ENCODE data around the gene UBE2V1. TPM values are rescaled to one million over a fixed set of nuclear protein-coding genes. Genes with fewer than 3 reads are reported as not detected.
A peak's percentile ranks its signal among the peaks of the same experiment; 100 is the strongest.

UBE2V1 gene
- total and polyA plus RNA-seq, 8 donors, result 37.9 to 61.7 (median 53.3) TPM

DNA sequence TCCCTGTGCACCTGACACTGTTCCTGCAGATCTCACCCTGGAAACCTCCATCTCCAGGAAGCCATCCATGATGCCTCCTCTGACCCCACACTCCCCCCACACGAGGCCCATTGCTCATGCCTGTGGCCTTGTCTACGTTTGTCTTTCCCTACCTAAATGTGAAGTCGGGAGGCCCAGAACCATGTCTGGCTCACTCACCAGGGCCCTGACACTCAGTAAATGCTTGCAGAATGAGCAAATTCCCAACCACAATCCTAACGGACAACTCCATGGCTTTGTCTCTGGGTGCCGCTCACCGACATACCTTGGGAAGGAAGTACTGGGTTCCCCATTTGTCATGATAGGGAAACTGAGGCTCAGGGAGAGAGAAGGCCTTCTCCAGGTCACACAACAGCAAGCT lies 33.3 kb upstream of the UBE2V1 start:
- Histone ChIP-seq H3K36me3 (peaks cover 0 to 11% (median 3%) of the 10 kb centered on the region in 3 donors), H3K27ac (peak overlapping the region in 2 of 4 donors; percentile 45 to 58), H3K4me1 (peaks cover 22 to 36% (median 23%) of the 10 kb centered on the region in 3 donors), H3K4me3 (no peak overlapping the region), H3K27me3 (no peaks in the 10 kb centered on the region), H3K9me3 (no peaks in the 10 kb centered on the region)
- ATAC-seq, result no peak
- intact Hi-C loops (cut with DNase I), result no loop called here
- no peak for DNase-seq
- WGBS, 2 donors, result 75 to 82% methylated on average over 6 of the region's 6 CpGs
- TF ChIP-seq, protein P1, sequence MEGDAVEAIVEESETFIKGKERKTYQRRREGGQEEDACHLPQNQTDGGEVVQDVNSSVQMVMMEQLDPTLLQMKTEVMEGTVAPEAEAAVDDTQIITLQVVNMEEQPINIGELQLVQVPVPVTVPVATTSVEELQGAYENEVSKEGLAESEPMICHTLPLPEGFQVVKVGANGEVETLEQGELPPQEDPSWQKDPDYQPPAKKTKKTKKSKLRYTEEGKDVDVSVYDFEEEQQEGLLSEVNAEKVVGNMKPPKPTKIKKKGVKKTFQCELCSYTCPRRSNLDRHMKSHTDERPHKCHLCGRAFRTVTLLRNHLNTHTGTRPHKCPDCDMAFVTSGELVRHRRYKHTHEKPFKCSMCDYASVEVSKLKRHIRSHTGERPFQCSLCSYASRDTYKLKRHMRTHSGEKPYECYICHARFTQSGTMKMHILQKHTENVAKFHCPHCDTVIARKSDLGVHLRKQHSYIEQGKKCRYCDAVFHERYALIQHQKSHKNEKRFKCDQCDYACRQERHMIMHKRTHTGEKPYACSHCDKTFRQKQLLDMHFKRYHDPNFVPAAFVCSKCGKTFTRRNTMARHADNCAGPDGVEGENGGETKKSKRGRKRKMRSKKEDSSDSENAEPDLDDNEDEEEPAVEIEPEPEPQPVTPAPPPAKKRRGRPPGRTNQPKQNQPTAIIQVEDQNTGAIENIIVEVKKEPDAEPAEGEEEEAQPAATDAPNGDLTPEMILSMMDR (IDR thresholded peaks at IDR 0.05), result no peak
- FAIRE-seq, result no peak

- Histone ChIP-seq H3K27me3 (no peaks in the 10 kb centered on the region), H3K36me3 (peaks cover 0 to 11% (median 3%) of the 10 kb centered on the region in 3 donors), H3K9me3 (no peaks in the 10 kb centered on the region), H3K4me1 (peaks cover 16 to 29% (median 22%) of the 10 kb centered on the region in 3 donors), H3K27ac (no peak overlapping the region), H3K4me3 (no peak overlapping the region)
- TF ChIP-seq, protein P1 (IDR thresholded peaks at IDR 0.05), result no peak
- intact Hi-C loops (cut with DNase I), result no loop called here
- 88 to 98% methylated on average over 6 of the region's 6 CpGs for WGBS, 2 donors
- ATAC-seq, result no peak
- FAIRE-seq, result no peak
- DNase-seq, result no peak
Measured at GRCh38 chr20:50145566-50145965, 32.6 kb upstream of the UBE2V1 start.

- FAIRE-seq (no peak), ATAC-seq (peak in 3 of 4 donors; percentile 33 to 65 (median 42)), DNase-seq (no peak)
- H3K4me3 ChIP-seq, result no peak overlapping the region
- no peaks in the 10 kb centered on the region for H3K9me3 ChIP-seq
- 61 to 63% methylated on average over 4 of the region's 4 CpGs for WGBS, 2 donors
- H3K27ac ChIP-seq, result peak overlapping the region in 2 of 4 donors; percentile 41 to 48
- peaks cover 0 to 11% (median 3%) of the 10 kb centered on the region in 3 donors for H3K36me3 ChIP-seq
- TF ChIP-seq, protein P1 (IDR thresholded peaks at IDR 0.05), result no peak
- no peaks in the 10 kb centered on the region for H3K27me3 ChIP-seq
- H3K4me1 ChIP-seq, result peaks cover 5 to 17% (median 12%) of the 10 kb centered on the region in 3 donors
- intact Hi-C loops (cut with DNase I), result no loop called here
Measured at GRCh38 chr20:50144362-50144761, 31.4 kb upstream of the UBE2V1 start.

DNA sequence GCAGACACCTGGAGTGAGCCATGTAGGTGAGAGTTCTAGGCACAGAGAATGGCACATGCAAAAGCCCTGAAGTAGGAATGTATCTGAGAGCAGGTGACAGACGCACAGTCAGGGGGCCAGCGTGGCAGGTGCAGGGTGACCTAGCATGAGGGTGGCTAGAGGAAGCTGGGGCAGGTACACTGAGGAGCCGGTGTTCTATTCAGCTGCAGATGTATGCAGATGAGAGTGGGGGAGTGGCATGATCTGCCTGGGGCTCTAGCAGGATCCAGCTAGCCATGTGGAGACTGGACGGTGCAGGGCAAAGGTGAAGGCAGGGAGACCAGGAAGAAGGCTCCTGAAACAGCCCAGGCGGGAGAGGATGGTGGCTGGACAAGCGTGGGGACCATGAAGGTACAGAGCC lies 29.9 kb upstream of the UBE2V1 start:
- peaks cover 0 to 11% (median 3%) of the 10 kb centered on the region in 3 donors for H3K36me3 ChIP-seq
- FAIRE-seq (no peak), ATAC-seq (no peak), DNase-seq (no peak)
- H3K27me3 ChIP-seq, result no peaks in the 10 kb centered on the region
- no peak overlapping the region for H3K27ac ChIP-seq
- WGBS, 2 donors, result 88 to 94% methylated on average over 6 of the region's 6 CpGs
- no peak overlapping the region for H3K4me3 ChIP-seq
- H3K4me1 ChIP-seq, result peaks cover under 1 to 8% (median 7%) of the 10 kb centered on the region in 3 donors
- H3K9me3 ChIP-seq, result no peaks in the 10 kb centered on the region
- TF ChIP-seq, protein P1 (IDR thresholded peaks at IDR 0.05), result no peak
- intact Hi-C loops (cut with DNase I), result no loop called here

GRCh38 chr20:50141811-50142561 lies 29.0 kb upstream of the UBE2V1 start:
- peaks cover 0 to 11% (median 3%) of the 10 kb centered on the region in 3 donors for H3K36me3 ChIP-seq
- peaks cover 8 to 10% (median 8%) of the 10 kb centered on the region in 3 donors for H3K4me1 ChIP-seq
- WGBS, 2 donors, result 90 to 92% methylated on average over 12 of the region's 12 CpGs
- no peak overlapping the region for H3K27ac ChIP-seq
- FAIRE-seq (no peak), DNase-seq (no peak), ATAC-seq (no peak)
- H3K4me3 ChIP-seq, result no peak overlapping the region
- intact Hi-C loops (cut with DNase I), result no loop called here
- no peaks in the 10 kb centered on the region for H3K27me3 ChIP-seq
- TF ChIP-seq, protein P1 (IDR thresholded peaks at IDR 0.05), result no peak
- H3K9me3 ChIP-seq, result no peaks in the 10 kb centered on the region
